PC-3 (cell line): ENCODE data around the gene REX1BD.
A peak's percentile ranks its signal among the peaks of the same experiment; 100 is the strongest.

Experiments used
- EZH2 ChIP-seq: fragments of 300-600 bp; sonication (generic); IDR thresholded peaks from one replicate; pipeline ENCODE4 v1.6.1; 2017; ENCODE audit warnings: antibody characterized with exemption, mild to moderate bottlenecking, low read length; ENCODE audit not compliant: unreplicated experiment
- EZH2phosphoT487 ChIP-seq: fragments of 300-600 bp; sonication (generic); IDR thresholded peaks from 2 replicates; pipeline ENCODE4 v1.6.1; 2018; ENCODE audit warnings: mild to moderate bottlenecking, antibody characterized with exemption, low read length, borderline replicate concordance
- TF ChIP-seq, protein P1 (sequence below): fragments of 300-600 bp; sonication (generic); conservative IDR thresholded peaks from 2 replicates; pipeline ENCODE4 v1.5.1; 2017; ENCODE audit warnings: antibody characterized with exemption, low read depth, mild to moderate bottlenecking, low read length

DNA sequence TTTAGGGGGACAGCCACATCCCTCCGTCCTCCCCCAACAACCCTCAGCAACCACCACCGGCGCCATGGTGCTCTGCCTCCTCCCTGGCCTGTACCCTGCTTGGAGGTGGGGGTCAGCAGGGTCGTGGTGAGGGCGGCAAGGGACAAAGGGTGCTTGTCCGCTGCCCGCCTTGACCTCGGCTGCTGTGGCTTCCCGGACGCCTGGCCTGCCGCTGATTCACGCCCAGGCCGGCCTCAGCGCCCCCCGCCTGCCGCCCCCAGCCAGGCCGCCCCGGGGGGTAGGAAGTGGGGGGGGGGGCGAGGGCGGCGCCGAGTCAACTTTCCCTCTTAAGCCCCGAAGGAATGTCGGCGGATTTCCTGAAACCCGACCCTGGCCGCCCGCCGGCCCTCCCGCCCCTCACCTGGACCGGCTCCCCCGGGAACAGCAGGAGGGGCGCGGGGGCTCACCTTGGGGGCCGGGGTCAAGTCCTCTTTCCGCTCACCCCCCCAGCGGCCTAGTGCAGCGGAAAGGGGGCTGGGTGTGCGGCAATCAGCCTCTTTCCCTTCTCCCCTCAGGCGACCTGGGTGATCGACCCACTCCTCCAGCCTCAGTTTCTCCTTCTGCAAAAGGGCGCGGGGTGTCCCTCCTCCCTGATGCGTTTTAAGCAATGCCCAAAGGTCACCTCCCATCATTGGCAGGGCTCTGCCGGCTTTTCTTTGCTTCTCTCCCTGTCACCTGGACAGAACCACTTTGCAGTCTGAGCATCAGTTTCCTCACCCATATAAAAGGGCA lies 22.1 kb downstream of the REX1BD start:
- TF ChIP-seq EZH2 (peak; percentile 97), EZH2phosphoT487 (peak; percentile 65; the same call in 1 of the 2 replicates)
- TF ChIP-seq, protein P1, sequence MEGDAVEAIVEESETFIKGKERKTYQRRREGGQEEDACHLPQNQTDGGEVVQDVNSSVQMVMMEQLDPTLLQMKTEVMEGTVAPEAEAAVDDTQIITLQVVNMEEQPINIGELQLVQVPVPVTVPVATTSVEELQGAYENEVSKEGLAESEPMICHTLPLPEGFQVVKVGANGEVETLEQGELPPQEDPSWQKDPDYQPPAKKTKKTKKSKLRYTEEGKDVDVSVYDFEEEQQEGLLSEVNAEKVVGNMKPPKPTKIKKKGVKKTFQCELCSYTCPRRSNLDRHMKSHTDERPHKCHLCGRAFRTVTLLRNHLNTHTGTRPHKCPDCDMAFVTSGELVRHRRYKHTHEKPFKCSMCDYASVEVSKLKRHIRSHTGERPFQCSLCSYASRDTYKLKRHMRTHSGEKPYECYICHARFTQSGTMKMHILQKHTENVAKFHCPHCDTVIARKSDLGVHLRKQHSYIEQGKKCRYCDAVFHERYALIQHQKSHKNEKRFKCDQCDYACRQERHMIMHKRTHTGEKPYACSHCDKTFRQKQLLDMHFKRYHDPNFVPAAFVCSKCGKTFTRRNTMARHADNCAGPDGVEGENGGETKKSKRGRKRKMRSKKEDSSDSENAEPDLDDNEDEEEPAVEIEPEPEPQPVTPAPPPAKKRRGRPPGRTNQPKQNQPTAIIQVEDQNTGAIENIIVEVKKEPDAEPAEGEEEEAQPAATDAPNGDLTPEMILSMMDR = no peak
